Bronchial epithelial cell (primary cell): ENCODE measurements around the gene RPP40. TPM values are rescaled to one million over a fixed set of nuclear protein-coding genes. Genes with fewer than 3 reads are reported as not detected.

ENCODE experiments used
- DNase-seq: peaks from one replicate; pipeline ENCODE4 v3.0.0-alpha.2; 2010; ENCODE audit warnings: low read depth
- FAIRE-seq: peaks from 2 replicates; lab custom pipeline; 2011; peaks lifted over from hg19 to GRCh38; lab: Jason Lieb, UNC
- H3K27me3 ChIP-seq: 2 replicates; pipeline ENCODE4 v1.5.1; 2011; ENCODE audit warnings: low read length; ENCODE audit not compliant: control insufficient read depth, insufficient read depth
- H3K36me3 ChIP-seq: 2 replicates; pipeline ENCODE4 v1.5.1; 2011; ENCODE audit warnings: low read length; ENCODE audit not compliant: control insufficient read depth, insufficient read depth
- H3K4me3 ChIP-seq: 2 replicates; pipeline ENCODE4 v1.5.1; 2011; ENCODE audit warnings: mild to moderate bottlenecking, low read depth, low read length, control low read depth
- CTCF ChIP-seq: IDR thresholded peaks from 2 replicates; pipeline ENCODE4 v1.5.1; 2011; ENCODE audit warnings: mild to moderate bottlenecking, moderate library complexity, low read length, control low read depth, inconsistent platforms; ENCODE audit not compliant: insufficient read depth, severe bottlenecking
- total RNA-seq: library from RNA; depleted of rRNA; stranded (reverse); fragments of >200 nt; gene quantifications from 2 replicates; pipeline ENCODE4 v1.2.1, GENCODE V29; 2014

The RPP40 gene
- total RNA-seq, 1 donor from 2014 or later: 10.3 TPM

- no peaks in the 10 kb centered on the region for H3K27me3 ChIP-seq
- DNase-seq (no peak), FAIRE-seq (no peak)
- H3K36me3 ChIP-seq: no peaks in the 10 kb centered on the region
- no peak for TF ChIP-seq CTCF
- H3K4me3 ChIP-seq: no peak overlapping the region
Measured at GRCh38 chr6:4967301-4968030, 36.4 kb downstream of the RPP40 start.

DNA sequence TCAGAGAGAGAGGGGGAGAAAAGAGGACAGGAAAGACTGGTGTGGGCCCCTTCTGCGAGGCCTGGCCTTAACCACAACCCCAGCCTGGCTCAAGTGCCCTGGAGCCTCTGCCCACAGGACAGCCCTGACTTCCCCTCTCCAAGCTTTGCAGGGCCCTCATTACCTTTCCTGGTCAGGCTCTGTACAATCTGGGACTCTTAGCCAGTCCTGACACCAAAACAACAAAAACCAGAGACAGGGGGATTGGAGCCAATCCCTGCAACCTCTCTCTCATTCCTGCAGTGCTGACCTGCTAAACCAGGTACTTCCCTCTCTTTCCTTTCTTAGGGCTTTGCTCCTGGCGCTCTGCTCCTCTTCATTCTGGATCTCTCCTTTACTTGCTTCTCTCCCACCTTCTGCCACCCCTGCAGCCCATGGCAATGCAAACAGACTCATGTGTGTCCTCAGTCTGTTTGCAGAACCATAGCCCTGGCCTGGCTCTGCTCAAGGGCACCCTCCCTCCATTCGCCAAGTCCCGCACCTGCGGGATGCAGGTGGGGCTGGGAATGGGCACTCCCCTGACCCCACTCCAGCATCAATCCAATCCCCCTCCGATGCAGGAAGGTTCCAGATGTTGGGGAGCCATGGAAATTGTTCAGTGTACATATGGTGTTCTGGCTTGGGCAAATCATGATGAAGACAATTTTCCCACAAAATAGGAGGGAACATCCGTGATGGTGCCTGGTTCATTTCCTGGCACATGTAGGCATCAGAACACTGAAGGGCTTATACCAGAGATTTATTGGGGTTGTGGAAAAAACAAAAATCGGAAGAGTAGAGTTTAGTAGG lies 38.1 kb downstream of the RPP40 start:
- Histone ChIP-seq H3K27me3 (no peaks in the 10 kb centered on the region), H3K4me3 (no peak overlapping the region), H3K36me3 (no peaks in the 10 kb centered on the region)
- no peak for TF ChIP-seq CTCF
- FAIRE-seq (no peak), DNase-seq (no peak)

GRCh38 chr6:4964675-4965561 lies 38.9 kb downstream of the RPP40 start:
- H3K4me3 ChIP-seq: no peak overlapping the region
- DNase-seq (no peak), FAIRE-seq (no peak)
- H3K27me3 ChIP-seq: no peaks in the 10 kb centered on the region
- no peaks in the 10 kb centered on the region for H3K36me3 ChIP-seq
- no peak for TF ChIP-seq CTCF

- H3K4me3 ChIP-seq: no peak overlapping the region
- no peak for FAIRE-seq
- H3K36me3 ChIP-seq: no peaks in the 10 kb centered on the region
- no peak for TF ChIP-seq CTCF
- H3K27me3 ChIP-seq: no peaks in the 10 kb centered on the region
- DNase-seq: no peak
Measured at GRCh38 chr6:4962905-4963304, 40.9 kb downstream of the RPP40 start.

GRCh38 chr6:4961322-4962168 lies 42.3 kb downstream of the RPP40 start:
- FAIRE-seq (no peak), DNase-seq (no peak)
- Histone ChIP-seq H3K36me3 (no peaks in the 10 kb centered on the region), H3K4me3 (no peak overlapping the region), H3K27me3 (no peaks in the 10 kb centered on the region)
- no peak for TF ChIP-seq CTCF
